ENCODE measurements around the gene NAAA. TPM values are rescaled to one million over a fixed set of nuclear protein-coding genes. Genes with fewer than 3 reads are reported as not detected.

The NAAA gene
- total and polyA plus RNA-seq, 9 of the 15 experiments (the other 6 are each of a cell fraction or from before 2014, with no cell fraction given), result 1.3 to 7.9 (median 5.9) TPM

DNA sequence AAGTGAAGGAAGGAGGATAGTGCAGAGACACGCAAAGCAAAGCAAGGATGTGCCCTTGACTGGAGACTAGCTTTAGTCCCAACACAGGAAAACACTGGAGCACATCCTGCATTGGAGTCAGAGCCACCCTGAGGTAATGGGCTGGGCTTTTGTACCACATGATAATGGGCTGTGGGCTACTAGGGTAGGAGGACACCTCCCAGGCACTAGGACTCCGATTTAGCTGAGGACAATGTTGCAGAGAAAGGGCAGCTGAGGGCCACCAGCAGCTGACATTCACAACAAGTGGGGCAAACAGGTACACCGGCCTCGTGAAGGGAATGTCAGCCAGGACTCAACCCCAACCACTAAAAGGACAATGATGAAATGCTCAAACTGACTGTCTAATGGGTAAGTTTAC, 39.8 kb upstream of the NAAA start:
- Histone ChIP-seq H2AFZ (ENCODE audit: low read depth, low read length) (no peak overlapping the region), H3K9me3 (replicated peaks; ENCODE audit: control insufficient read depth, insufficient read depth, low read depth, low read length) (peaks cover 6% of the 10 kb centered on the region; the same call in 1 of the 2 replicates), H3K27ac (ENCODE audit: extremely low read depth, low read depth, low read length) (no peak overlapping the region), H3K9me1 (ENCODE audit: control insufficient read depth, insufficient read depth, low read length) (no peaks in the 10 kb centered on the region), H3K36me3 (ENCODE audit: control insufficient read depth, insufficient read depth, low read length) (peaks cover 75% of the 10 kb centered on the region), H3K4me2 (ENCODE audit: insufficient read depth, low read length) (no peak overlapping the region), H4K20me1 (replicated peaks; ENCODE audit: control insufficient read depth, insufficient read depth, low read length) (no peaks in the 10 kb centered on the region), H3K4me1 (replicated peaks in 1 of 2; ENCODE audit: control insufficient read depth in 2 of 2, insufficient read depth in 2 of 2, low read length in 2 of 2) (no peaks in the 10 kb centered on the region), H3K79me2 (ENCODE audit: control insufficient read depth, insufficient read depth, low read length) (peaks cover 14% of the 10 kb centered on the region), H3K9ac (ENCODE audit: insufficient read depth in 1 of 2, low read depth in 2 of 2, low read length in 2 of 2) (no peak overlapping the region), H3K27me3 (ENCODE audit: control insufficient read depth in 2 of 2, insufficient read depth in 2 of 2, low read length in 2 of 2) (no peaks in the 10 kb centered on the region), H3K4me3 (no peak overlapping the region)
- in situ Hi-C loops (cut with MboI) (no loop called here), intact Hi-C loops (cut with micrococcal nuclease) (no loop called here)
- CTCF ChIA-PET (ENCODE audit: low intra/inter-chr PET ratio), result no interaction called here
- POLR2A ChIA-PET, result no interaction called here
- DNase-seq (ENCODE audit: extremely low read depth in 1 of 4, low spot score in 3 of 4) (no peak), ATAC-seq (no peak), FAIRE-seq (no peak)
- WGBS (ENCODE audit: insufficient coverage, low coverage, missing lambda C conversion rate), result 73% methylated on average over 4 of the region's 4 CpGs
- TF ChIP-seq NEUROD1 (IDR thresholded peaks at IDR 0.05; ENCODE audit: borderline replicate concordance, low read depth, low read length, partially characterized antibody), result no peak
- no peak for TF ChIP-seq SMARCB1 (IDR thresholded peaks at IDR 0.05; ENCODE audit: insufficient read length, low read depth)
- no peak for TF ChIP-seq YY1 (IDR thresholded peaks at IDR 0.05; ENCODE audit: borderline replicate concordance in 1 of 3, control insufficient read depth in 1 of 3, extremely low read depth in 1 of 3, insufficient read depth in 3 of 3, insufficient read length in 1 of 3, insufficient replicate concordance in 2 of 3, low read depth in 1 of 3, low read length in 2 of 3)
- no peak for TF ChIP-seq ZNF696 (CRISPR knock-in tag; conservative IDR thresholded peaks at IDR 0.05)
- TF ChIP-seq, protein P1, sequence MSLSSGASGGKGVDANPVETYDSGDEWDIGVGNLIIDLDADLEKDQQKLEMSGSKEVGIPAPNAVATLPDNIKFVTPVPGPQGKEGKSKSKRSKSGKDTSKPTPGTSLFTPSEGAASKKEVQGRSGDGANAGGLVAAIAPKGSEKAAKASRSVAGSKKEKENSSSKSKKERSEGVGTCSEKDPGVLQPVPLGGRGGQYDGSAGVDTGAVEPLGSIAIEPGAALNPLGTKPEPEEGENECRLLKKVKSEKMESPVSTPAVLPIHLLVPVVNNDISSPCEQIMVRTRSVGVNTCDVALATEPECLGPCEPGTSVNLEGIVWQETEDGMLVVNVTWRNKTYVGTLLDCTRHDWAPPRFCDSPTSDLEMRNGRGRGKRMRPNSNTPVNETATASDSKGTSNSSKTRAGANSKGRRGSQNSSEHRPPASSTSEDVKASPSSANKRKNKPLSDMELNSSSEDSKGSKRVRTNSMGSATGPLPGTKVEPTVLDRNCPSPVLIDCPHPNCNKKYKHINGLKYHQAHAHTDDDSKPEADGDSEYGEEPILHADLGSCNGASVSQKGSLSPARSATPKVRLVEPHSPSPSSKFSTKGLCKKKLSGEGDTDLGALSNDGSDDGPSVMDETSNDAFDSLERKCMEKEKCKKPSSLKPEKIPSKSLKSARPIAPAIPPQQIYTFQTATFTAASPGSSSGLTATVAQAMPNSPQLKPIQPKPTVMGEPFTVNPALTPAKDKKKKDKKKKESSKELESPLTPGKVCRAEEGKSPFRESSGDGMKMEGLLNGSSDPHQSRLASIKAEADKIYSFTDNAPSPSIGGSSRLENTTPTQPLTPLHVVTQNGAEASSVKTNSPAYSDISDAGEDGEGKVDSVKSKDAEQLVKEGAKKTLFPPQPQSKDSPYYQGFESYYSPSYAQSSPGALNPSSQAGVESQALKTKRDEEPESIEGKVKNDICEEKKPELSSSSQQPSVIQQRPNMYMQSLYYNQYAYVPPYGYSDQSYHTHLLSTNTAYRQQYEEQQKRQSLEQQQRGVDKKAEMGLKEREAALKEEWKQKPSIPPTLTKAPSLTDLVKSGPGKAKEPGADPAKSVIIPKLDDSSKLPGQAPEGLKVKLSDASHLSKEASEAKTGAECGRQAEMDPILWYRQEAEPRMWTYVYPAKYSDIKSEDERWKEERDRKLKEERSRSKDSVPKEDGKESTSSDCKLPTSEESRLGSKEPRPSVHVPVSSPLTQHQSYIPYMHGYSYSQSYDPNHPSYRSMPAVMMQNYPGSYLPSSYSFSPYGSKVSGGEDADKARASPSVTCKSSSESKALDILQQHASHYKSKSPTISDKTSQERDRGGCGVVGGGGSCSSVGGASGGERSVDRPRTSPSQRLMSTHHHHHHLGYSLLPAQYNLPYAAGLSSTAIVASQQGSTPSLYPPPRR (CRISPR knock-in tag; IDR thresholded peaks at IDR 0.05; ENCODE audit: borderline replicate concordance), result no peak
- BruUV-seq (replicated peaks), result no TSS peak

Data from K562 (cell line).